AG09309 (cell line): ENCODE data around the gene SLC13A1.

Experiments
- DNase-seq: peaks from one replicate; pipeline ENCODE4 v3.0.0-alpha.2; 2010; ENCODE audit warnings: low read depth
- H3K4me3 ChIP-seq: 2 replicates; pipeline ENCODE4 v1.5.1; 2011; ENCODE audit warnings: mild to moderate bottlenecking, low read depth, low read length, moderate library complexity; ENCODE audit not compliant: control insufficient read depth
- CTCF ChIP-seq: IDR thresholded peaks from 2 replicates; pipeline ENCODE4 v1.5.1; 2011; ENCODE audit warnings: mild to moderate bottlenecking, low read depth, low read length, inconsistent platforms; ENCODE audit not compliant: insufficient read depth, control insufficient read depth; ENCODE audit errors: missing control alignments

SLC13A1 gene

GRCh38 chr7:123125231-123125630 is 74.5 kb downstream of the SLC13A1 start:
- no peak for DNase-seq
- TF ChIP-seq CTCF, result no peak
- no peak overlapping the region for H3K4me3 ChIP-seq

GRCh38 chr7:123122916-123123315 is 76.9 kb downstream of the SLC13A1 start:
- no peak for DNase-seq
- no peak for TF ChIP-seq CTCF
- no peak overlapping the region for H3K4me3 ChIP-seq

GRCh38 chr7:123120286-123120685 is 79.5 kb downstream of the SLC13A1 start:
- DNase-seq, result no peak
- H3K4me3 ChIP-seq, result no peak overlapping the region
- no peak for TF ChIP-seq CTCF

GRCh38 chr7:123115331-123115730 is 84.4 kb downstream of the SLC13A1 start:
- TF ChIP-seq CTCF, result no peak
- DNase-seq, result no peak
- no peak overlapping the region for H3K4me3 ChIP-seq

GRCh38 chr7:123114288-123114687 is 85.5 kb downstream of the SLC13A1 start:
- no peak overlapping the region for H3K4me3 ChIP-seq
- no peak for DNase-seq
- TF ChIP-seq CTCF, result no peak

GRCh38 chr7:123112833-123113232 is 86.9 kb downstream of the SLC13A1 start:
- no peak for TF ChIP-seq CTCF
- DNase-seq, result no peak
- no peak overlapping the region for H3K4me3 ChIP-seq

GRCh38 chr7:123099712-123100111 is 100.1 kb downstream of the SLC13A1 start:
- no peak overlapping the region for H3K4me3 ChIP-seq
- TF ChIP-seq CTCF, result no peak
- no peak for DNase-seq
